Measurements from ENCODE around the gene KDM5B.

DNA sequence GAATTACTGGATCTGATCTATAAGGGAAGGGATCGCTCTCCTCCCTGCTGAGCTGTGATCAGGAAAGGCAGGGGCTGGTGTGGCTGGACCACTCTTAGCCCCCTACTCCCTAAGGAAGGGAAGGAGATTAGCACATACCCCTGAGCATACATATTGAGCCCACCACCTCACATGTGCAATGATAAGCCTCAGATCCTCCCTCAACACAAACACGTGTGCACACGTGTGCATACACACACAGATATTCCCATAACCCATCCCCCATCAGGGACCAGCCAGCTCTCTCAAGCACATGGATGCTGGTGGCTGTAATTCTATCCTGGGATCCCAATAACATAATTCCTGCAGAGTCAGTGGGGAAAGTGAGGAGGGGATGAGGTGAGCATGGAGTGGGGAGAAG is 119.1 kb downstream of the KDM5B start:
- TF ChIP-seq, protein P1, sequence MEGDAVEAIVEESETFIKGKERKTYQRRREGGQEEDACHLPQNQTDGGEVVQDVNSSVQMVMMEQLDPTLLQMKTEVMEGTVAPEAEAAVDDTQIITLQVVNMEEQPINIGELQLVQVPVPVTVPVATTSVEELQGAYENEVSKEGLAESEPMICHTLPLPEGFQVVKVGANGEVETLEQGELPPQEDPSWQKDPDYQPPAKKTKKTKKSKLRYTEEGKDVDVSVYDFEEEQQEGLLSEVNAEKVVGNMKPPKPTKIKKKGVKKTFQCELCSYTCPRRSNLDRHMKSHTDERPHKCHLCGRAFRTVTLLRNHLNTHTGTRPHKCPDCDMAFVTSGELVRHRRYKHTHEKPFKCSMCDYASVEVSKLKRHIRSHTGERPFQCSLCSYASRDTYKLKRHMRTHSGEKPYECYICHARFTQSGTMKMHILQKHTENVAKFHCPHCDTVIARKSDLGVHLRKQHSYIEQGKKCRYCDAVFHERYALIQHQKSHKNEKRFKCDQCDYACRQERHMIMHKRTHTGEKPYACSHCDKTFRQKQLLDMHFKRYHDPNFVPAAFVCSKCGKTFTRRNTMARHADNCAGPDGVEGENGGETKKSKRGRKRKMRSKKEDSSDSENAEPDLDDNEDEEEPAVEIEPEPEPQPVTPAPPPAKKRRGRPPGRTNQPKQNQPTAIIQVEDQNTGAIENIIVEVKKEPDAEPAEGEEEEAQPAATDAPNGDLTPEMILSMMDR (IDR thresholded peaks at IDR 0.05; ENCODE audit: low read length): no peak
- no peak for TF ChIP-seq EZH2 (optimal IDR thresholded peaks at IDR 0.05; ENCODE audit: low read depth, low read length)
